NCI-H524 (cell line): Measurements from ENCODE around the gene SUPT3H.

Source experiments
- DNase-seq, 2 experiments: peaks; one replicate each; lab custom pipeline; 2025; lab: John Stamatoyannopoulos, UW

SUPT3H gene

DNA sequence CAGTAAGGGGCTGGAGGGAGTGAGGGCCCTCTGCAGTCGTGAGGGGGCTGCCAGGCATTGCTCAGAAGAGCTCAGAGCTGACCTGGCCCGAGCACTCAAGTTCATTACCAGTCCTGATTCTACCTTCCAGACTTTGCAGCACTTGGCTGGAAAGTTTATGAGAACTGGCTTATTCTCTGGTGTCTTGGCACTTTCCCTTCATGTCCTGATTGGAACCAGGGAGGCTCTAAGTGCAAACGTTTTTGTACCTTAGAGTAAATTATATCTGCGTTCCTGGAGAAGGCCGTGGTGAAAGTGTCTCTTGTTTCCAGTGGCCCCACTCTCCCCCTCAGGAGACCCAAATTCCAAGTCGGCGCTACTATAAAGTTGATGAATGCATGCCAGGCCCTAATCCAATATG, 587.9 kb downstream of the SUPT3H start:
- no peak for DNase-seq

DNA sequence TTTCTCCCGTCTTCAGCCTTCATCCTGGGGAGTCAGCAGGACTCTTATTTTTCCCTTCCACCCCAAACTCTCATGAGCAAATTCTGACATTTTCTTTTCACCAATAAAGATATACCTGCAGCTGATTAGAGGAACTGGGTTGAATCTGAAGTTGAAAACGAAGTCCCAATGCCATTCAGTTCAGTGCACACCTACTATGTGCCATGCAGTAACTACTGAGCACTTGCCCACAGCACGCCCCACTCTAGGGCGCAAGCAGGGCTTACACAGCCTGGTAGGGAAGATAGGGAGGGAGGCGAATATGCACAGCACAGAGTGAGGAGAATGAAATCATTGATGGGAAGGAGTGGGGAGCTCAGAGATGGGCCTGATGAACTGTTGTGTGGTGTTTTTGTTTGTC, 588.7 kb downstream of the SUPT3H start:
- DNase-seq, result no peak

DNA sequence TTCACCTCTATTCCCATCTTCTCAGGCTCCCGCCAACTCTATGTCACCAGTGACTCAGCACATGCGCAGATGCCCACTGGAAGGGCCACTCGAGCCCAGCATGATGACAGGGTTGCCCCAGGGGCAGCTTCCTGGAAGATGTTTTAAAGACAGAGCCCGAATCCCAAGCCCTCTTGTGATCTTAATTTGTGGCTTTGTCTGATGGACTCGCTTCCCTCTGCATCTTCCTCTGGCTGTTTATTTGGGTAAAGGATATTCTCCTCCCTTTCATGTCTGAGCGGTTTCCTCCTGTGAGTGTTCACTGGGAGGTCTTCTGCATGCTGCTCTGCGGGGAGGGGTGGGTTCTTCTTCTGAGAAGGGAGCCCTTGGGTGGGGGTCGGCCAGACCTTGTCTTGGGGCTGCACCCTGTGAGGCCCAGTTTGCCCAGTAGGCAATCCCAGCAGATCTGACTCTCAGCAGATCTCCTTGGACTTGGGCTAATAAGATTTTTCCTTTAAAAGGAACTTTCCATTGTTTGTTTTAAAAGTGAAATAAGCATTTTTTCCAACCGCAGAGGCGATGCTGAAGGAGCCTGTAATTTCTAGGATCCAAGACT, 589.2 kb downstream of the SUPT3H start:
- no peak for DNase-seq

DNA sequence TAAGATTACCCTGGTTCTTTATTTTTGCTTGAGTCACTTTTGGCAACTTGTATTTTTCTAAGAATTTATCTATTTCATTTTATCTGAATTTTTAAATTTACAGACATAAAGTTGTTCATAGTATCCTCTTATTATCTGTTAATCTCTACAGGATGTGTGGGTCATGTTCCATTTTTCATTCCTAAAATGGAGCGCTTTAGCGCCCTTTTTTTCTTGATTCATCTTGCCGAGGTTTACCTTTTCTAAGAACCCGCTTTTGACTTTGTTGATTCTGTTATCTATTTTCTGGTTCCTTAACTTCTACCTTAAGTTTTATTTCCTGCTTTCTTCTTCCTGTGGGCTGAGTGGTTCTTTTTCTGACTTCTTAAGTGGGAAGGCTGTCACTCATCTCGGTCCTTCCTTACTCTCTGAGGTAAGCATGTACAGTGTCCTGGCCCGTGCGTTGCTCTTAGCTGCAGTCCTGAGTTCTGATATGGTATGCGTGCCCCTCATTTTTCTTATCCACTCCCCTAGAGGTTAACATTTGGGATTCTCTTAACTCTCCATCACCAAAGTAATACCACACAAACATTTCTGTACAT, 590.4 kb downstream of the SUPT3H start:
- DNase-seq, result no peak

DNA sequence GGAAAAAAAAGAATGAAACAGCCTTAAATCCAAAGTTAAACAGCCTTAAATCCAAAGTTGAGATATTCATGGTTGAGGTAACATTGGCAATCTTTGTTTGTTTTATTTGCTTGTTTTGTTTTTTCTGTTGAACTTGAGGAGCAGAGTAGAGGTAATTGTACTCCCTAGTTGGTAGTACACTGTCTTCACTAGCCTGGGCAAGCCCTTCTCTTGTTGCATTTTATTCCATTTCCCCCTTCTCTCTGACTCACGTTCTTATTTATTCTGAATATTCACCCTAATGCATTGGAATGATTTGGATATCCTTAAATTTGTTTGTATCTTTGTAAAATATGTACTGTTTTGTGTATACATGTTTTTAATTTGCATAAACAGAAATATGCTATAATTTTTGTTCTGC, 592.6 kb downstream of the SUPT3H start:
- DNase-seq, result no peak

DNA sequence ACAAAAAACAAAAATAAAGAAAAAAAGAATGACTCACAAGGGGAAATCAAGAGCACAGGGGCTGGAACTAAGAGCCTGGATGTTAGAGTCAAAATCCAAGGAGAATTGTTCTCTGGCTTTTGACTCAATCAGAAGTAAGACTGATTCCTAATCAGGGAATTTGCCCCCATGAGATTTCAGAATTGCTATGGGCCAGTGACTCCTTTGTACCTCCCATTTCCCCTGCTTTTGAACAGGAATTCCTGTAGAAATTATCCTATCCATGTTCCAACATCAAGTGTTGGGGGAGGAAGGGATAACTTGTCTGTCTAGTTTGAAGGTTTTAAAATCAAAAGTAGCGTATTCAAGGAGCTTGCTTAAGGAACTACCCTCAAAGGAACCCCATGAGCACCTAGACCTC, 593.5 kb downstream of the SUPT3H start:
- DNase-seq, result no peak

DNA sequence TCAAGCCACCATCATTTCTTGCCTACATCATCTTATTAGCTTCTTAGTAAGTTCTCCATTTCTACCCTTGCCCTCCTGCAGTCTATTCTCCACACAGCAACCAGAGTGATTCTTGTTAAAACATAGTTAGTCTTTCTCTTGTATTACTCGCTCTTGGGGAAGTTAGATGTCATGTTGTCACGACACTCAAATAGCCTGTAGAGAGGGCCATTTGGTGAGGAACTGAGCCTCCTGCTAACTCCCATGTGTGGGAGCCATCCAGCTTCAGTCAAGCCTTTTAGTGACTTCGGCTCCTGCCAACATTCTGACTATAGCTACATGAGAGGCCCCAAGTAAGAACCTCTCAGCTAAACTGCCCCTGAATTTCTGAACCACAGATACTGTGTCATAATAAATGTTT, 594.8 kb downstream of the SUPT3H start:
- no peak for DNase-seq

DNA sequence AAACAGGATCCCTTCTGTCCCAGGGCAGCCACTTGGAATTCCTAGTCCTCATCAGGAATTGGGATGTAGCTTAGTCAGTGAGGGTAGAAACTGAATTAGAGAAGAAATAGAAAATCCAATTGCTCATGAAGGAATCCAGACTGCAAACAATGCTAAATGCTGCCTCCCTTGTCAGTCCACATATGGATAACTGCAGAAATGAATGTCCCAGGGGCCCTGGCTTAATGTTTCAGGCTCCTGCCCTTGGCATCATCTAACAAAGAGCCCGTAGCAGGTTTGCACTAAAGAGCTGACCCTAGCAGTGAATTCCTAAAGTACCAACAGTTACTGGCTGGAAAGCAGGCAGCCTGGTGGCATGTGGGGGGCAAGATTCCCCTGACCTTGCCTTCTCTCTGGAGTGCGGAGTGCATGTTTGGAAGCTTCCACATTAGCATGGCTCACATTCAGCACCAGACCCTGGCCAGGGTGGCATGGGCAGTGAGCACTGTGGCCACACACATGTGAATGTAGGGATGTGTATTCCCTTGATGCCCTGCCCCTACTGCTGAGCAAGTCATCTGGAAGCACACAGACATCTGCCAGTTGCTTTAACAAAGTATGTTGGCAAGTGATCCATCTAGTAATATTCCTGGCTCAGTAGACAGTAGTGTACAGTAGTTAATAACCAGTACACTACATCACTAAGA, 595.7 kb downstream of the SUPT3H start:
- DNase-seq, result no peak

DNA sequence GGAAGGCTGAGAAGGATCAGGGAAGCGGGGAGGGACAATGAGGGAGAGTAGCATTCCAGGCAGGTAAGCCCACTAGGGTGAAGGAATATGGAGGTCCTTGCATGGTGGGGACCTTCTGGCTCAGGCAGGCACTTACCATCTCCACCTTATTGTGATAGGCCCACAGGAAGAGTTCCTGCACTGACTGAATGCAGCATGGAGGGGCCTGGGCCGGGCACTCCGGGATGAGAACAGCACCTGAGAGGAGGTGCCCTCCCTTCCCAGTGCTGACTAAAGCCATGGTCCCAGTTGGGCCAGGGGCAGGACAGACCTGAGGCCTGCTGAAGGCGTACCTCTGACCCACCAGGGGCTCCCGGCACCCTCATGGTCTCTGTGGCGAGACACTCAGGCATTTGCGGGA, 597.6 kb downstream of the SUPT3H start:
- no peak for DNase-seq

DNA sequence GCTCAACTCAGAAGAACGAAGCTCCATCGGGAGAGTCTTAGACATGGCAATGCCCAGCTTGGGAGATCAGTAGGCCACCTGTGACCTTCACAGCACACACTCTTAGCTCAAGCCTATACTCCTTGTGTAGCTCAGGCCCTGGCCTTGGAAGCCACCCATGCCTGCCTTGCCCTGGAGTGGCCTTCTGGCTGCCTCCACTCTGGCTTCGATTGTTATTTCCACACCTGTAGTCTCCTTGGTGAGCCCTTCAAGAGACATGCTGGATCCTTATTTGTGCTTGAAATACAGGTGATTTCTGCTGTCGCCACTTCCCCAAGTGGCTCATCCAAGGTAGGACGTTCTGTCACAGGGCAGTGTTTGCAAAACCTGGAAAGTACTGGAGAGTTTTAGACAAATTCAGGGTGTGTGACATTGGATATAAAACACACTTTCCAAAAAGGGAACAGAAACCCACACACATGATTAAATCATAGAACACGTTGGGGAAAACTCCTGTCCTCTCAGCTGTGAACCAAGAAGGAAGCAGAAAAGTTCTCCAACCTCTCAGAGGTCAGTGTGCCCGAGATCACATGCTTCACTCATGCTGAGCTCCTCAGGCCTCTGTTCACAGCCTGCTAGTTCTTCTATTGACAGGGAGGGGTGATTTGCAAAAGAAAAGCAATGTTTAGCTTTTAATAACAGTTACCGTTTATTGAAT, 598.5 kb downstream of the SUPT3H start:
- DNase-seq, result no peak
